DOHH2 (cell line): Measurements from ENCODE around the gene ERI2.

Source experiments
- EZH2phosphoT487 ChIP-seq: fragments of 200-600 bp; sonication (generic); IDR thresholded peaks from 2 replicates; pipeline ENCODE4 v1.6.1; 2017; ENCODE audit warnings: borderline replicate concordance, mild to moderate bottlenecking, antibody characterized with exemption, low read length, moderate library complexity, mixed read lengths
- TF ChIP-seq, protein P1 (sequence below): fragments of 200-600 bp; sonication (generic); IDR thresholded peaks from one replicate; pipeline ENCODE4 v1.5.1; 2014; ENCODE audit warnings: antibody characterized with exemption, mild to moderate bottlenecking, low read depth, low read length; ENCODE audit not compliant: poor library complexity, severe bottlenecking

- TF ChIP-seq, protein P1, sequence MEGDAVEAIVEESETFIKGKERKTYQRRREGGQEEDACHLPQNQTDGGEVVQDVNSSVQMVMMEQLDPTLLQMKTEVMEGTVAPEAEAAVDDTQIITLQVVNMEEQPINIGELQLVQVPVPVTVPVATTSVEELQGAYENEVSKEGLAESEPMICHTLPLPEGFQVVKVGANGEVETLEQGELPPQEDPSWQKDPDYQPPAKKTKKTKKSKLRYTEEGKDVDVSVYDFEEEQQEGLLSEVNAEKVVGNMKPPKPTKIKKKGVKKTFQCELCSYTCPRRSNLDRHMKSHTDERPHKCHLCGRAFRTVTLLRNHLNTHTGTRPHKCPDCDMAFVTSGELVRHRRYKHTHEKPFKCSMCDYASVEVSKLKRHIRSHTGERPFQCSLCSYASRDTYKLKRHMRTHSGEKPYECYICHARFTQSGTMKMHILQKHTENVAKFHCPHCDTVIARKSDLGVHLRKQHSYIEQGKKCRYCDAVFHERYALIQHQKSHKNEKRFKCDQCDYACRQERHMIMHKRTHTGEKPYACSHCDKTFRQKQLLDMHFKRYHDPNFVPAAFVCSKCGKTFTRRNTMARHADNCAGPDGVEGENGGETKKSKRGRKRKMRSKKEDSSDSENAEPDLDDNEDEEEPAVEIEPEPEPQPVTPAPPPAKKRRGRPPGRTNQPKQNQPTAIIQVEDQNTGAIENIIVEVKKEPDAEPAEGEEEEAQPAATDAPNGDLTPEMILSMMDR = no peak
- no peak for TF ChIP-seq EZH2phosphoT487
Measured at GRCh38 chr16:20833086-20833485, 26.8 kb upstream of the ERI2 start.
